ENCODE measurements around the gene ADCY4. TPM values are rescaled to one million over a fixed set of nuclear protein-coding genes. Genes with fewer than 3 reads are reported as not detected.

ADCY4 gene
- total and polyA plus RNA-seq, 2 of the 13 experiments (the other 11 are each of a cell fraction or from before 2014, with no cell fraction given) = 0.03 TPM; not detected in 1

DNA sequence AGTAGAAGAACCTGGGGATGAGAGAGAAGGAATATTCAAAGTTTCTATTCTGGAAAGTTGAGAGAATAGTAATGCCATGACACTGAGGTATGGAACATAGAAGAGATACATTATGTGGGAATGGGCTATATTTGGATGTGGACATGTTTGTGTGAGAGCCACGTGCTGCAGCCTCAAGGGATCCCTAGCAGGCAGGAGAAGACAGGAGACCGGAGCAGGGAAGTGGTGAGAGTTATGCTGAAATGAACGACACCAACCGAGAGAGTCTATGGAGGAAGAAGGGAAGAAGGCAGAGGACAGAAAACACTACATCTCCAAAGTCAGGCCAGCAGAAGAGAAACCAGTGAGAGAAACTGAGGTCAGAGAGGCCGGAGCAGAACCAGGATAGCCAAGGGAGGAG is 14.9 kb upstream of the ADCY4 start:
- Histone ChIP-seq H2AFZ (ENCODE audit: low read length) (no peak overlapping the region), H3K27ac (ENCODE audit: extremely low read length, insufficient read depth, low read length) (no peak overlapping the region), H3K9me3 (ENCODE audit: low read length) (no peaks in the 10 kb centered on the region), H3K36me3 (replicated peaks in 1 of 2; ENCODE audit: control insufficient read depth in 1 of 2, insufficient read depth in 2 of 2, low read length in 2 of 2) (no peaks in the 10 kb centered on the region), H3K27me3 (ENCODE audit: control insufficient read depth in 1 of 2, insufficient read depth in 2 of 2, low read length in 2 of 2) (peaks cover 3 to 14% of the 10 kb centered on the region in 2 experiments; a peak in 2 of 5 replicates), H3K79me2 (ENCODE audit: insufficient read depth, low read length) (no peaks in the 10 kb centered on the region), H4K20me1 (ENCODE audit: insufficient read depth, low read length) (no peaks in the 10 kb centered on the region), H3K9ac (ENCODE audit: insufficient read depth, low read depth, low read length) (no peak overlapping the region), H3K4me2 (ENCODE audit: low read depth, low read length) (no peak overlapping the region), H3K4me1 (ENCODE audit: insufficient read depth, low read length) (peaks cover 10% of the 10 kb centered on the region), H3K4me3 (replicated peaks in 1 of 3; ENCODE audit: insufficient read depth in 1 of 3, low read depth in 2 of 3, low read length in 3 of 3) (no peak overlapping the region)
- 40% methylated on average over 5 of the region's 5 CpGs for WGBS (ENCODE audit: low lambda C conversion rate)
- intact Hi-C loops (cut with micrococcal nuclease; ENCODE audit: unreplicated experiment) (no loop called here), in situ Hi-C loops (cut with HindIII; ENCODE audit: extremely low pct_ligation_motif_present, low pct_unique_long_range_greater_than_20kb) (no loop called here)
- ChIA-PET CTCF (ENCODE audit: low intra/inter-chr PET ratio, low total read pairs) (no interaction called here), POLR2A (no interaction called here)
- TF ChIP-seq NBN (conservative IDR thresholded peaks at IDR 0.05) = 0 out of 2 replicates have a peak, but pooled peaks have one; percentile 58
- no peak for TF ChIP-seq ZNF547 (CRISPR knock-in tag; IDR thresholded peaks at IDR 0.05)
- 0 out of 2 replicates have a peak, but pooled peaks have one; percentile 64 for TF ChIP-seq ARNT (IDR thresholded peaks at IDR 0.05)
- peak; percentile 31; the same call in 1 of the 2 replicates for TF ChIP-seq NFRKB (IDR thresholded peaks at IDR 0.05)
- no peak for TF ChIP-seq ZNF17 (CRISPR knock-in tag; IDR thresholded peaks at IDR 0.05)
- no peak for FAIRE-seq
- ATAC-seq = no peak
- no peak for DNase-seq (ENCODE audit: low spot score)
- no TSS peak for BruUV-seq (replicated peaks)

DNA sequence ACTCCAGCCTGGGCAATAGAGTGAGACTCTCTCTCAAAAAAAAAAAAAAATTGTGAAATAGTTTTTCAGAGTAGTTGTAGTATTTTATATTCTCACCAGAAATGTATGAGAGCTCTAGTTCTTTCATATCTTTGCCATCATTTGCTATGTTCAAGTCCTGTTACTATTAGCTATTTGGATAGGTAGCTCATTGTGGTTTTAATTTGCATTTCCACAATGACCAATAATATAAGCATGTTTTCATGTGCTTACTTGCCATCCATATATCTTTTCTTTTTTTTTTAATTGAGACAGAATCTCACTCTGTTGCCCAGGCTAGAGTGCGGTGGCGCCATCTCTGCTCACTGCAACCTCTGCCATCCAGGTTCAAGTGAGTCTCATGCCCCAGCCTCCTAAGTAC is 13.3 kb upstream of the ADCY4 start:
- FAIRE-seq (no peak), ATAC-seq (no peak), DNase-seq (ENCODE audit: low spot score) (no peak)
- no peaks in the 10 kb centered on the region for H4K20me1 ChIP-seq (ENCODE audit: insufficient read depth, low read length)
- no peak overlapping the region for H2AFZ ChIP-seq (ENCODE audit: low read length)
- ChIA-PET CTCF (ENCODE audit: low intra/inter-chr PET ratio, low total read pairs) (no interaction called here), POLR2A (interaction anchor here (1.7 kb wide), 1 partner anchor 82 kb away, joined by 5 read pairs; the partner anchor contains the start of gene KHNYN)
- 94% methylated on average over 2 of the region's 2 CpGs for WGBS (ENCODE audit: low lambda C conversion rate)
- in situ Hi-C loops (cut with HindIII; ENCODE audit: extremely low pct_ligation_motif_present, low pct_unique_long_range_greater_than_20kb) (no loop called here), intact Hi-C loops (cut with micrococcal nuclease; ENCODE audit: unreplicated experiment) (no loop called here)
- no peaks in the 10 kb centered on the region for H3K36me3 ChIP-seq (replicated peaks in 1 of 2; ENCODE audit: control insufficient read depth in 1 of 2, insufficient read depth in 2 of 2, low read length in 2 of 2)
- peaks cover 3 to 14% of the 10 kb centered on the region in 2 experiments; a peak in 2 of 5 replicates for H3K27me3 ChIP-seq (ENCODE audit: control insufficient read depth in 1 of 2, insufficient read depth in 2 of 2, low read length in 2 of 2)
- no peaks in the 10 kb centered on the region for H3K79me2 ChIP-seq (ENCODE audit: insufficient read depth, low read length)
- H3K4me1 ChIP-seq (ENCODE audit: insufficient read depth, low read length) = peaks cover 9% of the 10 kb centered on the region
- no peak overlapping the region for H3K4me3 ChIP-seq (replicated peaks in 1 of 3; ENCODE audit: insufficient read depth in 1 of 3, low read depth in 2 of 3, low read length in 3 of 3)
- H3K27ac ChIP-seq (ENCODE audit: extremely low read length, insufficient read depth, low read length) = no peak overlapping the region
- H3K9ac ChIP-seq (ENCODE audit: insufficient read depth, low read depth, low read length) = no peak overlapping the region
- TF ChIP-seq, protein P1, sequence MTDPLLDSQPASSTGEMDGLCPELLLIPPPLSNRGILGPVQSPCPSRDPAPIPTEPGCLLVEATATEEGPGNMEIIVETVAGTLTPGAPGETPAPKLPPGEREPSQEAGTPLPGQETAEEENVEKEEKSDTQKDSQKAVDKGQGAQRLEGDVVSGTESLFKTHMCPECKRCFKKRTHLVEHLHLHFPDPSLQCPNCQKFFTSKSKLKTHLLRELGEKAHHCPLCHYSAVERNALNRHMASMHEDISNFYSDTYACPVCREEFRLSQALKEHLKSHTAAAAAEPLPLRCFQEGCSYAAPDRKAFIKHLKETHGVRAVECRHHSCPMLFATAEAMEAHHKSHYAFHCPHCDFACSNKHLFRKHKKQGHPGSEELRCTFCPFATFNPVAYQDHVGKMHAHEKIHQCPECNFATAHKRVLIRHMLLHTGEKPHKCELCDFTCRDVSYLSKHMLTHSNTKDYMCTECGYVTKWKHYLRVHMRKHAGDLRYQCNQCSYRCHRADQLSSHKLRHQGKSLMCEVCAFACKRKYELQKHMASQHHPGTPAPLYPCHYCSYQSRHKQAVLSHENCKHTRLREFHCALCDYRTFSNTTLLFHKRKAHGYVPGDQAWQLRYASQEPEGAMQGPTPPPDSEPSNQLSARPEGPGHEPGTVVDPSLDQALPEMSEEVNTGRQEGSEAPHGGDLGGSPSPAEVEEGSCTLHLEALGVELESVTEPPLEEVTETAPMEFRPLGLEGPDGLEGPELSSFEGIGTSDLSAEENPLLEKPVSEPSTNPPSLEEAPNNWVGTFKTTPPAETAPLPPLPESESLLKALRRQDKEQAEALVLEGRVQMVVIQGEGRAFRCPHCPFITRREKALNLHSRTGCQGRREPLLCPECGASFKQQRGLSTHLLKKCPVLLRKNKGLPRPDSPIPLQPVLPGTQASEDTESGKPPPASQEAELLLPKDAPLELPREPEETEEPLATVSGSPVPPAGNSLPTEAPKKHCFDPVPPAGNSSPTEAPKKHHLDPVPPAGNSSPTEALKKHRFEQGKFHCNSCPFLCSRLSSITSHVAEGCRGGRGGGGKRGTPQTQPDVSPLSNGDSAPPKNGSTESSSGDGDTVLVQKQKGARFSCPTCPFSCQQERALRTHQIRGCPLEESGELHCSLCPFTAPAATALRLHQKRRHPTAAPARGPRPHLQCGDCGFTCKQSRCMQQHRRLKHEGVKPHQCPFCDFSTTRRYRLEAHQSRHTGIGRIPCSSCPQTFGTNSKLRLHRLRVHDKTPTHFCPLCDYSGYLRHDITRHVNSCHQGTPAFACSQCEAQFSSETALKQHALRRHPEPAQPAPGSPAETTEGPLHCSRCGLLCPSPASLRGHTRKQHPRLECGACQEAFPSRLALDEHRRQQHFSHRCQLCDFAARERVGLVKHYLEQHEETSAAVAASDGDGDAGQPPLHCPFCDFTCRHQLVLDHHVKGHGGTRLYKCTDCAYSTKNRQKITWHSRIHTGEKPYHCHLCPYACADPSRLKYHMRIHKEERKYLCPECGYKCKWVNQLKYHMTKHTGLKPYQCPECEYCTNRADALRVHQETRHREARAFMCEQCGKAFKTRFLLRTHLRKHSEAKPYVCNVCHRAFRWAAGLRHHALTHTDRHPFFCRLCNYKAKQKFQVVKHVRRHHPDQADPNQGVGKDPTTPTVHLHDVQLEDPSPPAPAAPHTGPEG (CRISPR knock-in tag; IDR thresholded peaks at IDR 0.05) = no peak
- no peak for TF ChIP-seq ZNF12 (CRISPR knock-in tag; IDR thresholded peaks at IDR 0.05)
- TF ChIP-seq, protein P2, sequence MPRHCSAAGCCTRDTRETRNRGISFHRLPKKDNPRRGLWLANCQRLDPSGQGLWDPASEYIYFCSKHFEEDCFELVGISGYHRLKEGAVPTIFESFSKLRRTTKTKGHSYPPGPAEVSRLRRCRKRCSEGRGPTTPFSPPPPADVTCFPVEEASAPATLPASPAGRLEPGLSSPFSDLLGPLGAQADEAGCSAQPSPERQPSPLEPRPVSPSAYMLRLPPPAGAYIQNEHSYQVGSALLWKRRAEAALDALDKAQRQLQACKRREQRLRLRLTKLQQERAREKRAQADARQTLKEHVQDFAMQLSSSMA (CRISPR knock-in tag; IDR thresholded peaks at IDR 0.05) = no peak
- TF ChIP-seq ZNF101 (CRISPR knock-in tag; IDR thresholded peaks at IDR 0.05; ENCODE audit: borderline replicate concordance, low read depth) = 0 out of 2 replicates have a peak, but pooled peaks have one; percentile 46
- no peak for TF ChIP-seq KAT7 (CRISPR knock-in tag; IDR thresholded peaks at IDR 0.05; ENCODE audit: borderline replicate concordance)
- H3K4me2 ChIP-seq (ENCODE audit: low read depth, low read length) = no peak overlapping the region
- no TSS peak for BruUV-seq (replicated peaks)
- no peaks in the 10 kb centered on the region for H3K9me3 ChIP-seq (ENCODE audit: low read length)

Data from HepG2 (cell line).